Fibroblast of skin of back (primary cell): ENCODE measurements around the gene TMEM176B.

Experiments used
- DNase-seq: peaks from one replicate; pipeline ENCODE4 v3.0.0-alpha.2; 2013

TMEM176B gene

GRCh38 chr7:150751702-150752101, 48.5 kb downstream of the TMEM176B start:
- DNase-seq, result no peak

- no peak for DNase-seq
Measured at GRCh38 chr7:150748376-150748775, 51.8 kb downstream of the TMEM176B start.

GRCh38 chr7:150746921-150747320, 53.2 kb downstream of the TMEM176B start:
- DNase-seq, result no peak

GRCh38 chr7:150745876-150746275, 54.3 kb downstream of the TMEM176B start:
- DNase-seq, result no peak

- DNase-seq, result no peak
Measured at GRCh38 chr7:150745086-150745485, 55.1 kb downstream of the TMEM176B start.

GRCh38 chr7:150744041-150744656, 56.0 kb downstream of the TMEM176B start:
- DNase-seq, result no peak

GRCh38 chr7:150742286-150742968, 57.7 kb downstream of the TMEM176B start:
- DNase-seq, result no peak
